HPDE6-E6E7 (cell line): ENCODE measurements around the gene PTPN11.
"Not testable (repeated sequence)": the region's sequence is repeated elsewhere in the genome, so short reads cannot be mapped to it uniquely, and the experiment has no call there.

Source experiments
- DNase-seq: peaks from one replicate; pipeline ENCODE4 v3.0.0; 2011; ENCODE audit warnings: missing footprints; ENCODE audit errors: extremely low spot score

Gene PTPN11

GRCh38 chr12:112418608-112419296 lies at the start of gene PTPN11:
Gene PTPN11, plus strand, starts transcription at chr12:112418947. Its CDS starts 165 bp downstream, at chr12:112419112.
- DNase-seq: peak; percentile 79

DNA sequence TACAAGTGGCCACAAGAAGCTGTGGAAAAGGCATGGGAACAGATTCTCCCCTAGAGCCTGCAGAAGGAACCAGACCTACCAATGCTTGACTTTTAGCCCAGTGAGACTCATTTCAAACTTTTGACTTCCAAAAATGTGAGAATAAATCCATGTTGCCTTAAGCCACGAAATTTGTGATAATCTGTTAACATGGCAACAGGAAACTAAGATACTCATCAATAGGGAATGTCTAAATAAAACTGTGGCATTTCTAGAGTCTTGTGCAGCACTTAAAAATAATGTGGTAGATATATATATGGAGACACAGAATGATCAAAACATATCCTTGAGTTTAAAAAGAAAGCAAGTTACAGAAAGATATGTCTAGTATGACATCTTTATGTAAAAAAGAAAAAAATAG lies 48.5 kb upstream of the PTPN11 start:
- no peak for DNase-seq

GRCh38 chr12:112370868-112371510 lies 47.8 kb upstream of the PTPN11 start:
- DNase-seq: no peak

- DNase-seq: no peak
Observed at GRCh38 chr12:112374166-112374740, 44.5 kb upstream of the PTPN11 start.

DNA sequence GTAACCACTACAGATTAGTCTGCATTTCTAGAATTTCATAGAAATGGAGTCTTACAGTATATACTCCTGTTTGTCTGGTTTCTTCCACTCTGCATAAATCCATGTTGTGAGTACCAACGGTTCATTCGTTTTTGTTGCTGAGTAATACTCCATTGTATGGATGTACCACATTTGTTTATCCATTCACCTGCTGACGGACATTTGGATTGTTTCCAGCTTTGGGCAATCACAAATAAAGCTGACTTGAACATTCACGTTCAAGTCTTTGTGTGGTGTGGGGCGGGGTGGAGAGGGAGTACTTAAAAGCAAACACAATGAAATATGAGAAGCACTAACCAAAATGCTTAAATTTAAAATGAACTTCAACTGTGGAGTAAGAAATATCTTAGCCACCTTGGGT lies 43.6 kb upstream of the PTPN11 start:
- no peak for DNase-seq

- DNase-seq: no peak
Observed at GRCh38 chr12:112380663-112381405, 37.9 kb upstream of the PTPN11 start.

GRCh38 chr12:112381406-112381882 lies 37.3 kb upstream of the PTPN11 start:
- DNase-seq: peak; percentile 9

DNA sequence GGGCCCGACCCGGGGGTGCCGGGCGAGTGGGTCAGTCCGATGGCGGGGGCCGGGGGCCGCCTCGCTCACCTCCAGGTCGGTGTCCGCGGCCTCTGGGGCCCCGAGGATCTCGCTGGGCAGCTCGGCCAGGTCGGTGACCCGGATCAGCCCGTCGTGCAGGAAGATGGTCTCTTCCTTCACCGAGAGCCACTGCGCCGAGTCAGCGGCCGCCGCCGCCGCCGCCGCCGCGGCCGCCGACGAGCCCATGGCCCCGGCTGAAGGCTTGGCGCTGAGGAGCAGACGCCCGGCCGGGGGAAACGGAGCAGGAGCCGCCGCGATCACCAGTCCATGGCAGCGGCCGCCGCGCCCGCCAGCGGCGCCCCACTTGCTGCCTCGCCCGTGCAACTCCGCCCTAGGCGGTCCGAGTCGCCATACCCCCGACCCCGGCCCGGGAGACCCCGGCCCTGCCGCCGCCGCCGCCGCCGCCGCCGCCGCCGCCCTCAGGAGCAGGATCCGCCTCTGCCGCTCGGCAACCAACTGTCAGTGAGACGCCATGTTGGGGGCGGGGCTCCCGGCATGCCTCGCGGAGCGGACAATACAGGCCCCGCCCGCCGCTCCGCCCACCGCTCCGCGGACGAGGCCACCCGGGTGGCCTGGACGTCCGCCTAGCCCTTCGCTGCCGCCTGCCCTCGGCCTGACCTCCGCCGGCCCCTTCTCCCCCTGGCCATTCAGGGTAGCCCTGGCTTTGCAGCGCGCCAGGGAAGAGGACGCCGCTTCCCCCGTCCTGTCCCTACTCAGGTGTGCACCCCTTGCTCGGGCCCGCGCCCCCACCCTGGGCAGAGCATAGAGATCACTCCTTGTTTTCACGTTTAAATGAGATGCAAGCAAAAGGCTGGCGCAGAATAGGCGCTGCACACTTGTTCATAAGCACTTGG lies 36.6 kb upstream of the PTPN11 start, which contains the start of gene HECTD4:
HECTD4 (minus strand) TSS at position 549 of the 914 bp plus-strand sequence; CDS start at position 246, 303 bp downstream.
- DNase-seq: peak; percentile 91

GRCh38 chr12:112382866-112383265 lies 35.9 kb upstream of the PTPN11 start:
- no peak for DNase-seq

- DNase-seq: no peak
Observed at GRCh38 chr12:112386726-112387125, 32.0 kb upstream of the PTPN11 start.

DNA sequence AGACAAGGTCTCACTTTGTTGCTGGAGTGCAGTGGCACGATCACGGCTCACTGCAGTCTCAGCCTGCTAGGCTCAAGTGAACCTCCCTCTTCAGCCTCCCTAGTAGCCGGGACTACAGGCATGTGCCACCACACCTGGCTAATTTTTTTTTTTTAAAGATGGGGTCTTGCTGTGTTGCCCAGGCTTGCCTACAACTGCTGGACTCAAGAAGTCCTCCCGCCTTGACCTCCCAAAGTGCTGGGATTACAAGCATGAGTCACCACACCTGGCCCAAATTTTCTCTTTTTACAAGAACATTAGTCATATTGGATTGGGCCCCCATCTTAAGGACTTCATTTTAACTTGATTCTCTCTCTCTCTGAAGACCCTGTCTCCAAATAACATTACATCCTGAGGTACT lies 29.5 kb upstream of the PTPN11 start:
- no peak for DNase-seq

- not testable (repeated sequence) for DNase-seq
Observed at GRCh38 chr12:112389922-112390654, 28.7 kb upstream of the PTPN11 start.

GRCh38 chr12:112393328-112393727 lies 25.4 kb upstream of the PTPN11 start:
- DNase-seq: no peak

- no peak for DNase-seq
Observed at GRCh38 chr12:112401054-112401453, 17.7 kb upstream of the PTPN11 start.

DNA sequence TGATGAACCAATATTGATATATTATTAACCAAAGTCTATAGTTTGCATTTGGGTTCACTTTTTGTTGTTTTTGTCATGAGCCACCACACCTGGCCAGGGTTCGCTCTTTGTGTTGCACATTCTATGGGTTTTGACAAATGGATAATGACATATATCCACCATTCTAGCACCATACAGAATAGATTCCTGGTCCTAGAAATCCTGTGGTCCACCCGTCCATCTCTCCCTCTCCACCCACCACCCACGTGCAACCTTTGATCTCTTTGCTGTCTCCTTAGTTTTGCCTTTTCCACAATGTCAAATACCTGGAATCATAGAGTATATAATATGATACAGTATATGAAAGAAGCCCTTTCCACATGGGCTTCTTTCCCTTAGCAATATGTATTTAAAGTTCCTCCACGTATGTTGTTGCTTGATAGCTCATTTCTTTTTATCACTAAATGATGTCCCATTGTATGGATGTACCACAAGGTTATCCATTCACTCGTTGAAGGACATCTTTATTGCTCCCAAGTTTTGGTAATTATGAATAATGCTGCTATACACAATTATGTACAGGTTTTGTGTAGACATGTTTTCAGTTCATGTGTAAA lies 16.7 kb upstream of the PTPN11 start:
- DNase-seq: no peak

DNA sequence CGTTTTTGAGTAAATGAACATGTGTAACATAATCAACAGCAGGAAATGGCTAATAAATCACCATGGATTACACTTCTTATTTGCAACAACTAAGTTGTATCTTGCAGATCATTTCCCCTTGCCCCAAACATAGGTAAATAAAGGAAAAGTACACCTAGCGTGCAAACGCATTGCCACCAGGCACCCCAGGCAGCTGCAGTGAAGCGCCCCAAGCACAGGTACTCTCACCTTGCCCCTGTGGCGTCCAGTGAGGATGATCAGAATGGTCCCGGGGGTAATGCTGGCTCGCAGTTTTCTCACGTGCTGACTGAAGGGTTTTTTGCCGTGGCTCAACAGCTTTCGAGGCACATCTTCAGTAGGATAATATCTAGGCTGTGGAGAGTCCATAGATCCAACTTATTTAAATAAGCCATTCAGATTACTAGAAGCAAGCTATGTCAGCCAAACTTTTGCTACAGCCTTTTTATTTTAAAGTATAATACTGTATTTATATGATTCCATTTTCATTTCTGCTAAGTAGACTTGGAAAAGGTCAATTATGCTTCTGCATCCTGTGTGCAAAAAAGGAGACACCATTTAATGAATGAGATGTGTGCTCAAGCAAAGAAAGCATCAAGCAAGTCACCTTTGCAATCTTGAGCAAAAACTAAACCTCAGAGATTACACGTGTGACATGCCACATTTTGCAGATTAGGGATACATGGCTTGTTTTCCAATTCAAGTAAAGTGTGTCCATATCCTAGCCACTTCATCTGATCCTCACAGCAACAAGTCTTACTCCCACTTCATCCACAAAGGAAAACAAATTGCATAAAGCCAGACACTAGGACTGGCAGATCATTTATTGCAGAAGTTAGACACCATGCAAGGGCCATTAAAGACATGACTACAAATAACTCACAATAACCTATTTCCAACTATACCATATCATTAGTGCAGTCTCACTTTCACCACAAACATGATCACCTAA lies 11.9 kb upstream of the PTPN11 start:
- DNase-seq: no peak

GRCh38 chr12:112407683-112408082 lies 11.1 kb upstream of the PTPN11 start:
- not testable (repeated sequence) for DNase-seq

DNA sequence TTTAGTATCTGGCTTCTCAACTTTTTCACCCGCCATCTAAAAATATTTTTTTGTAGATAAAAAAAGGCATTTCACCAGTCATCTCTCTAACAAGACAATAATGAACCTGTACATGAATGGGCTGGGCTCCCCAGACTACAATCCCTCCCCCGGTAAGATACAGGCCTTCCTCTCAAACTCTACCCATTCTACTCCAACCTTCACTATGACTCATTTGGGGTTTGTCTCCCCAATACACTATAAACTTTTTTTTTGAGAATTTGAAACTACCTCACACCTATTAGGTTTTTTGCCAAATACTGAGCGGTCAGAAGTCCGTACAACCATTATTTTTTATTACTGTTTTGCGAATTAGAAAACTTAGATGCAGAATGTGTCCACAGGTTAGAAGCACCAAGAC lies 10.1 kb upstream of the PTPN11 start:
- DNase-seq: no peak
